SK-N-MC (cell line): ENCODE measurements around the gene AMFR.

ENCODE experiments used
- EZH2 ChIP-seq: fragments of 200-600 bp; sonication (generic); IDR thresholded peaks from one replicate; pipeline ENCODE4 v1.6.1; 2017; ENCODE audit warnings: antibody characterized with exemption
- POLR2AphosphoS5 ChIP-seq: IDR thresholded peaks from 2 replicates; pipeline ENCODE4 v1.6.1; 2012; ENCODE audit warnings: mild to moderate bottlenecking, low read depth, low read length, borderline replicate concordance

DNA sequence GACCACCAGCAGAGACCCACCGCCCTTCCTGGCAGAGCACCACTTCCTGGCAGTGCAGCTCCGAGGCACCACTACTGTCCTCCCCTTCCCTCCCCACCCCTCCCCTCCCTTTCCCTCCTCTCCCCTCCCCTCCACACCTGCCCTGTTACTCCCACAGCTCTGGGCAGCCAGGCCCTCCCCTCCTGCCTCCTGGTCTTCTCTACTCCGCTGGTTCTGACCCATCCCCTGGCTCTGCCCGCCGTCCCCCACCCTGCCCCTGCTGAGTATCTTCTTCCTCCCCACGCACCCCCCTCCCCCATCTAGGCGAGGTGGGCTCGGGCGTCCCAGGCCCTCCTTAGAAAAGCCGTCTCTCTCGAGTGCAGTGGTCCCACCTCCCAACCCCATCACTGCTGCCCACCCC lies 77.7 kb downstream of the AMFR start:
- TF ChIP-seq EZH2 (no peak), POLR2AphosphoS5 (no peak)
